Stimulated activated CD4-positive, alpha-beta T cell treated with anti-CD3 and anti-CD28 coated beads, Interleukin-1b, Interleukin-23, amount 100 ng/mL, for 24 hours (primary cell): Measurements from ENCODE around the gene NACC2.

Experiments used
- DNase-seq, 4 experiments: peaks; one replicate each; pipeline ENCODE4 v3.0.0-alpha.2; 2020; ENCODE audit warnings: low read depth in 4 of 4, low spot score in 1 of 4

The NACC2 gene

DNA sequence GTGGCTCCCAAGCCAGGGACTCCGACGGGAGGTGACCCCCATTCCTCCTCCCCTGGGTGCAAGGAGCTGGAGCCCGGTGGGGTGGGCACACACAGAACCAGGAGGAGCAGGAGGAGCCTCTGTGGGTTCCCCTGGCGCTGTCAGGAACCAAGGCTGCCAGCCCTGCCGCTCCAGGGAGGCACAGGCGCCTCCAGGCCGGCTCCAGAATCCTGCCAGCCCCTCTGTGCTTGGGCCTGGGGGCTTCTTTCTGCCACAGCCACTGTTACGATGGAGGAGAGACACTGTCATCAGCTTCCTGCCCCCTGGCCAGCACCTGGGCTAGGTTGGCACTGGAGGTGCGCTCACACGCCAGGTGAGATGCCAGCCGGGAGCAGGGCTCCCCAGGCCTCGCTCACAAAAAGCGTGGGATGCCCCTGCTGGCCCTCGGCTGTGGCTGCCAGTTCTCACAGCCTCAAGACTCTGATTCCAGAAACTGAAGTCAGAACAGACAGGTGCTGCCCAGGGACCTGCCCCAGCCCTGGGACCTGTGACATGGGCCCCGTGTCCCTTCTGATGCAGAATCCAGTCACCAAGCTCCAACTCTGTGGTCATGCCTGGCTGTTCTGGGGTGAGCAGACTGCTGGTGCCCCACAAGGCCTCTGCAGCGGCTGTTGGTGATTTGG lies 96.5 kb downstream of the NACC2 start:
- DNase-seq: no peak

DNA sequence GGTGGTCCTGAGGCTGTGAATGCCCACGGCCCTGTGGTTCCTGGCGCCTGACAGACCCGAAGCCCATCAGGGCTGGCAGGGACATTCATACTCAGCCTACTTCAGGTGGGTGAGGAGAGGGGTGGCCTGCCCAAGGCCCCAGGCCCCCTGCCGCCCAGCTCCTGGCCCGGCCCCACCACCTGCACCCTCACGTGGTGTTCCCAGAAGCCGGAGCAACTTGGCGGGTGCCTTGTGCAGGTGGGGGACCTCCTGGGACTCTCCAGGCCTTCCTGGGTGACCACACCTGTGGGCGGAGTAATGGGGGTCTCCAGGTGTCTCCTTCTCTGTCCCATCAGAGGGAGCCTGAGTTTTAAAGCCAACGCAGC lies 97.1 kb downstream of the NACC2 start:
- DNase-seq: no peak

DNA sequence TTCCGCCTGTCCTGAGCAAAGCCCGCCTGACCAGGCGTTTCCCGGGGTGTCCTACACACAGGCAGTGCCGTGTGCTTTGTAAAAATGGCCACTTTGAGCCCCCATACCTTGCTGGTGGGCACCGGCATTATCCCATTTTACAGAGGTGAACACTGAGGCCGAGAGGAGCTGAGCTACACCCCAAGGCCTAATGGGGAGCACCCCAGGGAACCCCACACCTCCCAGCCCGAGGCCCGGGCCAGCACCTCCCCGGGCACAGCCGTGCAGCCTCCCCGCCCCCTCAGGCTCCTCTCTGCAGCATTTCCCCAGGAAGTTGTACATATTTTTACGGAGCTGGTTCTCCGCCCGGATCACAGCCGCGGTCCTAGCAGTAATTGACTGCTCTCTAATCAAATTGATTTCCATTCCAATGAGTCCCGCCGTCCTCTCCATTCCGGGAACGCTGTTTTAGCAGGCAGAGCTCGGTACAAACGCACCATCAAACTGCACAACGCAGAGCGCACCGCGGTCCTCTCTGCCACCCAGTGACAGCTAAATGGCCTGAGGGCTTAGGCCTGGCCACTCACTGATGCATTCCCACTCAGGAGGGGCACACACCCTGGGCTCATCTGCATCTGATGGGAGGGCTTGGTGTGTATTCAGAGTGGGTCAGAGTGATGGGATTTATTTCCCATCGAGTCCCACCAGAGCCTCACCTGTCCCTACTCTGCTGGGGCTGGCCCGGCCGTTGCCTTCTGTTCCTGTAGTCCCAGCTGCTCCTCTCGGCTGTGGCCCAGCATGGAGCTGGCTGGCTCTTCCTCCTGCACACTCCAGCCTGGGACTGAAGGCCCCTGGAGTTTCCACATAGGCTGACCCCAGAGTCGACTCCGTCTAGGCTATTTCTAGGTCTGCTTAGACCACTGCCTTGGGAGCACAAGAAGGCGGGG lies 97.7 kb downstream of the NACC2 start:
- no peak for DNase-seq

DNA sequence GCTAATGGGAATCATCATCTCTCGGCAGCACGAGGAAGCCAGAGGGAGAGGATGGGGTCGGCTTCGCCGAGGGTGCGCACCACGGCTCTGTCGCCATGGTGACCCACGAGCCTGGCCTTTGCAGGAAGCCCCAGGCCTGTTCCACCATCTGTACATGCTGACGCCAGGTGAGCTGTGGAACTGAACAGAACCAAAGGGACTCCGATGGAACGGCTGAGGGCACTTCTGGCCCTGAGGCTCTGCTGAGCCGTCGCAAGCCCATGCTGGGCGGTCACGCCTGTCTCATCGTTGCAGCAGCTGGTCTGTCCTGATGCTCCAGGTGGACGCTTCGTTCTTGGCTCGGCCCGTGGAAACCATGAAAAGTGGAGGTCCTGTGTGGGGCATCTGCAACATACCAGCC lies 99.3 kb downstream of the NACC2 start:
- no peak for DNase-seq

GRCh38 chr9:135994501-135995192 lies 100.4 kb downstream of the NACC2 start:
- no peak for DNase-seq

DNA sequence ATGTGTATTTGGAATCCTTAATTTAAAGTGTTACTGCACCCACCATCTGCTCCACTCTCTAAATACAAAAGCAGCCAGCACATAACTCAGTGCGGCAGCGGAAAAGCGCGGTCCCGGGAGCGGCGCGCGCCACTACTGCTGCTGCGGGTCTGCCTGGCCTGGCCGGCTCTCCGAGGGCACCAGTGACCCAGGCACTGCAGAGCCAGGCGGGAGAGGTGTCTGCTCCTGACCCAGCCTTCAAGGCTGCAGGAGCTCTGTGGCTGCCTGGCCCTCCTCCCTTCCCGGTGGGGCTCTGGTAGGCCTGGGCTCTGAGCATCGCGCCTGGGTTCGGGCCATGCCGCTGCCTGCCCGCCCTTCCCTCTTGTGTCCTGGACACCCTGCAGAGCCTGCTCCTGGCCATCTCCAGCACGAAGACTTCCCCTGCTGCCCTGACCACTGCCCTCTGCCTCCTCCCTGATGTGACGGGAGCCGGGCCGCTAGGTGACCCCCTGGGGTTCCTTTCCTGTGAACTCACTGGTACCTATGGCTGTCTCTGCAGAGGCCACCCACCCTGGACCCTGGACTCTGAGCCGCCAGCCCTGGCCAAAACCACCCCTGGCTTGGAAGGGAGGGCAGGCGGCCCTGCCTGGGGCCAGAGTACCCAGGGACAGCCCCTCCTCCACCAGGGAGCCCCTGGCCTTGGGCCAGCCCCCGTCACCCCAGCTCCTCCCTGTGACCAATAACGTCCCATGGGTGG lies 101.2 kb downstream of the NACC2 start:
- no peak for DNase-seq

DNA sequence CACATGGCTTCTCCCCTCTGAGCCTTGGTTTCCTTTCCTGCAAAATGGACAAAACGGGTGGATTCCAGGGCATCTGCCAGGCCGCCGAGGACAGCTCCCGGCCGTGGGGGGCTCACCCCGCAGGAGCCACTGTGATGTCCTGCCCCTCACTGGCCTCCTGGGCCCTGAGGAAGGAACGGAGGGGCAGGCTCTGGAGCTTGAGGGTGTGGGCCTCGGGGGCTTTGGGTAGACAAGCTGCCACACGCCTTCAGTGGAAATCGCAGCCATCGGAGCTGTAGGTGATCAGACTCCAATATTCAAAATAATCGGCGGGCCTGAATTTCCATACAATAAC lies 101.7 kb downstream of the NACC2 start:
- no peak for DNase-seq

- DNase-seq: no peak
Observed at GRCh38 chr9:135992486-135993408, 102.3 kb downstream of the NACC2 start.

- no peak for DNase-seq
Observed at GRCh38 chr9:135991771-135992170, 103.3 kb downstream of the NACC2 start.

DNA sequence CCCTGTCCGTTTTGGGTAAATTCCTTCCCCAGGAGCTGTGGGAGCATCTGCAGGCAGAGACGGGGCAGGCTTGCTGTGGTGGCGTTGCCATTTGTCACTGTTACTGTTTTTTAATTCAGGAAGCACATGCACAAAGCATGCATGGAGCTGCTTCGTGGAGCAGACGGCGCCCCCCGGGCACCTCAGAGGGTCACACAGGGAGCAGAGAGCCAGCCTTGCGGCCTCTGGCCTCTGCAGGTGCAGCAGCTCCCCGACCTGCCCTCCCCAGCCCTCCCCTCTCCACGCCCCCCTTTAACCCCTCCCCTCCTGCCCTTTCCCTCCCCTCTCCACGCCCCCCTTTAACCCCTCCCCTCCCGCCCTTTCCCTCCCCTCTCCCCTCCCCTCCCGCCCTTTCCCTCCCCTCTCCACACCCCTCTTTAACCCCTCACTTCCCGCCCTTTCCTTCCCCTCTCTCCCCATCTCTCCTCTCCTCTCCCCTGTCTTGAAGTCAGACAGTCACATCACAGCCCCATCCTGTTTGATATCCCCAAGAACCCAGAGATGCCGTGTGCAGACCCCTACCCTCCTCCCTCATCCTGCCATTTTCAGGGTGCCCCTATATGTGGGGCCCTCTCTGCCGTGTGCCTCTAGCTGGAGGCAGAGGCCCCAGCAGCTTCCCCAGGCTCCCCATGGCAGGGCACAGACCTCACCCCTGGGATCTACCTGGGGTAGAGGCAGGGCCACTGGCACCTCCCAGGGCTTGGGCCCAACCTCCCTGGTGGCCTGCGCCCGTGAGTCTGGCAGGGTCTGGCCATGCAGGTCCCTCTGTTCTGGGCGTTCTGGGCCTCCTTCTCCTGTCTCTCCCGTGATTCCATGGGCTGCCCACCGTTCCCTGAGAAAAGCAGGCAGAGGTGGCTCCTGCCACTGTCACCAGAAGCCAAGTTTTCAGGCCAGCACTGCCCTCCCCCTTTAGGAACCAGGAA lies 104.3 kb downstream of the NACC2 start:
- DNase-seq: peak in 1 of 4 experiments; percentile 24

DNA sequence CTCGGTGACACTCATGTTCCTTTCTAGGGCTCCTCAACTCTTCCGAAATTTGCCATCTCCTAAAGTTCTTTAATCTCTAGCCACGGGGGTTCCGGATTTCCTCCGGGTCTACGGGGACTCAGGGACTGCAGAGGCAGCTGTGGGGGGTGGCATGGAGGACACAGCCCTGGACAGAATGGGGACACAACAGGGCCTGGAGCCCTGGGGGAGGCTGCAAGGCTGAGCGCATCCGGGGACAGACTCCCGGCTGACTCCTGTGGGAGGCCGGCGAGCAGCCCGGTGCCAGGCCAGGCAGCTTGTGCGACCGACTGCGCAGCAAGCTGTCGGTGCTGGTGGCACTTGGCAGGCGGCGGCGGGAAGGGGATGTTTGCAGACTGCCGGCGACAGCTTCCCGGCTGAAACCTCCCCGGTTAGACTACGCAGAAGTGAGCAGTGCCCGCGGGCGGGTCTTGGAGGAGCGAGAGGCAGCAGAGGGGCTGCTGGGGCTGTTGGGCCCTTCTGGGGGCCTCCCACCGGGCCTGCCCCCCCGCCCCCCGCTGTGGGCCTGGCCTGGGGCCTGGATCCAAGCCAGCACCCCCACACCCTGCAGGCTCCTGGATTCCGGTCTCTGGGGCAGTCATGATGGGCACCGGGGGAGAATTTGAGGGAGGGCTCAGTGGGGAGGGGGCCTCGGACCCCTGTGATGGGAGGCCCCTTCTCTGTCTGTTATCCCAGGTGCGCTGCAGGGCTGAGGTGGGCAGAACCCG lies 105.2 kb downstream of the NACC2 start:
- DNase-seq: no peak

DNA sequence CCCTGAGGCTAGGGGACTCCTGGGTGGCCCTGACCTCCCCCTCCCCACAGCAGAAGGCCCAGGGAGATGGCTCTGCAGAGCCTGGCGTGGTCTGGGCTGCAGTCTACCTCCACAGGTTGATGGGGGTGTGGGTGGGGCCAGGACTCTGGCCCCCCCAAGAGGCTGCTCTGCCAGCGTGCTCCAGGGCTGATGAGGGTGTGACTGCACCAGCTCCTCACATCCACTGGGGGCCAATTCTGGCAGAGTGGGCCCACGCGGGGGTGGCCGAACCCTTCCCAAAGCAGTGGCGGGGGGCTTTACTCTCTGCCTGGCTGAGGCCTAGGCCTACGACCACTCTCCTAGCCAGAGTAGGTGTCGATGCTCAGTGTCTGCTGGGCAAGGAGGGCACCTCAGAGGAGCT lies 105.9 kb downstream of the NACC2 start:
- no peak for DNase-seq

GRCh38 chr9:135988493-135988892 lies 106.6 kb downstream of the NACC2 start:
- no peak for DNase-seq

GRCh38 chr9:135987838-135988404 lies 107.2 kb downstream of the NACC2 start:
- DNase-seq: no peak

DNA sequence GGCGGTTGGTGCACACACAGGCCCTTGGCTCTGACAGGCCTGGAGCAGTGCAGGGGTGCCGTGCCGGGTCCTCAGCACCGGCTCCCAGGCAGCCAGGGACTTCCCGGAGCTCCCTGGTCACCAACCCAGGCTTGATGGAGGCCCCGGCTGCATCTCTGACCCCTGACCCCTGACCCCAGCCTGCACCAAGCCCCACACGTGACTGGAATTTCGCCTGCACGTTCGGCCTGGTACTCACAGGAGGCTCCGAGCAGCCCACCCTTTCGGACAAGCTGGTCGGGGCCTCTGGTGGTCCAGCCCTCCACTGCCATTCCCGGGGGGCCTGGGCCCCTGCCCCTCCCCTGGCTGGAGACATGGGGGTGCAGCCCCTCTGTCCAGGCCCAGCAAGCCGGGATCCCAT lies 108.5 kb downstream of the NACC2 start:
- no peak for DNase-seq

DNA sequence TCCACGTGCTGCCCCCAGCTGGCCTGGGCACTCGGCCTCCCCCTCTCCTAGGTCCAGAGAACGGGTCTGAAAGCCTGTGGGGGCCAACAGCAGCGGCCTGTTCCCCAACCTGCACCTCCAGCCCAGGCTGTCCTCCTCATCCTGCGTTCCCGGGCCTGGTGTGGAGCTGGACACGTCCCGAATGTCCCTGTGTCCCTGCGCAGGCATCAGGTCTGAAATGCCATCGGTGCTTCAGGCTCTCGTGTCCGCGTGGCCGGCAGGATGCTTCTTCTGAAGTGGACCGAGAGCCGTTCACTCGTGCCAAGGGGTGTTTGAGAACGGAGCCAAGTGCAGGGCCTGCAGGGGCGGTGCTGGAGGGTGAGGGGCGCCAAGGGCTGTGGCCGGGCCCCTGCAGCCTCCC lies 109.2 kb downstream of the NACC2 start:
- no peak for DNase-seq

DNA sequence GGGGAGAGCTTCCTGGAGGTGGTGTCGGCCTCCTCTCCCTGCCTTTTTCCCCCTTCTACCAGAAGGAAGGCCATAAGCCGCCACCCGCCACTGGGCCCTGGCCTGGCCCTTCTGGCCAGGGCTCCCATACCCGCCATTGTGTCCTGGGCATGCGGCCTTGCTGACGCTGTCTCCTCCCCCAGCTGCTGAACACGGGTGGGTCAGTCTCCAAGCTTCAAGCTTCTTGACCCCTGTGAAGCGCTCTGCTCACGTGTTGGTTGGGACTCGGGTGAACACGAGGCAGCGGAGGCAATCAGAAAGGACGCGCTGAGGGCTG lies 109.7 kb downstream of the NACC2 start:
- no peak for DNase-seq

DNA sequence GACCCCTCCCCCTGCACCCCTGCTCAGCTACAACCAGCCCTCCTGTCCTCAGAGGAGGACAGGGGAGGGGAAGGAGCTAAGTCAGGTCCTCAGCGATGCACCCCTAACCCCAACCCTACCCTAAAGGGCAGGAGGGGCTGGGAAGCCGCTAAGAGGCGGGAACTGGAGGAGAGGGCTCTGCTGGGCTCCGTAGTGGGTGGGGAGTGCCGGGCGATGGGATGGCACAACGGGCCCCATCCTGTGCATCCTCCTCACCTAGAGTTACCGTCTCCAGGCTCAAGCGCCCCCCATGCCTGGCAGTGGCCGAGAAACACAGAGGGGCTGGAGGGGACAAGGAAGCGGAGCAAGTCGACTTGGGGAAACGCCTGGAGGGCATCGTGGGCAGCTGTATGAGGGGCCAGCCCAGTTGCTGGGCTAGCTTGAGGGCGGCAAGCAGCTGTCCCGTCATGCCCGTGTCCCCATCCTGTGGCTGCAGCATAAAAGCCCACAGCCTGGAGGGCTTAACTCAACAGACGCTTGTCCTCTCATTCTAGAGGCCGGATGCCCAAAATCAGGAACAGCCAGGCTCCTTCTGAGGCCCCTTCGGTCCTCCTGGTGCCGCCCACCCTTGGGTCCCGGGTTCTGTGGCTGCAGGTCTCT lies 110.9 kb downstream of the NACC2 start:
- DNase-seq: no peak
